Peyer's patch (tissue), 4 donors: ENCODE data around the gene AAR2. TPM values are rescaled to one million over a fixed set of nuclear protein-coding genes. Genes with fewer than 3 reads are reported as not detected.

Source experiments
- DNase-seq, 3 donors: peaks; one replicate each; pipeline ENCODE4 v3.0.0-alpha.2; 2017 to 2019
- H3K27ac ChIP-seq, 4 donors: fragments of 200-600 bp; sonication (generic); one replicate each; pipeline ENCODE4 v1.5.1; 2016 to 2019
- H3K27me3 ChIP-seq, 2 donors: fragments of 200-600 bp; sonication (generic); one replicate each; pipeline ENCODE4 v1.5.1; 2019
- H3K36me3 ChIP-seq, 3 donors: fragments of 200-600 bp; sonication (generic); one replicate each; pipeline ENCODE4 v1.5.1; 2016 to 2019
- H3K4me1 ChIP-seq, 4 donors: fragments of 200-600 bp; sonication (generic); one replicate each; pipeline ENCODE4 v1.5.1; 2016 to 2019
- H3K4me3 ChIP-seq, 4 donors: fragments of 200-600 bp; sonication (generic); 1 replicate in 3 of 4; 2 replicates in 1 of 4; pipeline ENCODE4 v1.5.1; 2016 to 2019; ENCODE audit warnings: mild to moderate bottlenecking in 1 of 4
- H3K9me3 ChIP-seq, 4 donors: fragments of 200-600 bp; sonication (generic); one replicate each; pipeline ENCODE4 v1.5.1; 2016 to 2019; ENCODE audit warnings: mild to moderate bottlenecking in 1 of 4
- POLR2A ChIP-seq, 2 donors: fragments of 450-650 bp; IDR thresholded peaks; one replicate each; pipeline ENCODE4 v1.5.1; 2017; ENCODE audit warnings: antibody characterized with exemption in 2 of 2, mild to moderate bottlenecking in 2 of 2, moderate library complexity in 2 of 2
- total RNA-seq, 4 donors: library from RNA; depleted of rRNA; stranded (reverse); fragments of >200 nt; gene quantifications; one replicate each; pipeline ENCODE4 v1.1.0, GENCODE V29; 2016
- TF ChIP-seq, protein P1 (sequence below), 6 experiments: fragments of 450-650 bp in 4 of 6; fragments of 200-600 bp in 2 of 6; sonication (generic) in 1 of 6; IDR thresholded peaks; one replicate each; pipeline ENCODE4 v1.5.1; 2017 to 2019; ENCODE audit warnings: antibody characterized with exemption in 6 of 6, mild to moderate bottlenecking in 3 of 6, moderate library complexity in 1 of 6

Gene AAR2
- total RNA-seq, 4 donors from 2014 or later = 17.3 to 30.3 (median 29.5) TPM

- DNase-seq = no peak
- peaks cover 0 to 42% (median under 1%) of the 10 kb centered on the region in 3 donors for H3K36me3 ChIP-seq
- peaks cover 0 to 21% (median 3%) of the 10 kb centered on the region in 4 donors for H3K4me1 ChIP-seq
These were observed 3.8 kb downstream of the AAR2 start for GRCh38 chr20:36240076-36240475.

DNA sequence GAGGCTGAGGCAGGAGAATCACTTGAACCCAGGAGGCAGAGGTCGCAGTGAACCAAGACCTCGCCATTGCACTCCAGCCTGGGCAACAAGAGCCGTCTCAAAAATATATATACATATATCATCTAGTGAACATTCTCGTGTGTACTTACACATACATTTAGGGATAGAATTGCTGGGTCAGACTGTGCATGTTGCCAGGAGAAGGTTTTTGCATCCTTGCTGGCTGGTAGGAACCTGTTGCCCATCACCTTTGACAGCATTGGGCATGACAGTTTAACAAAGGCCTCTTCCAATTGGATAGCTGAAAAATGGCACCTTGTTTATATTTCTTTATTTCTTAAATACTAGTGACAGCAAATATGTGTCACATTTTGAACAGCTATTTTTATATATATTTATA lies 5.4 kb downstream of the AAR2 start:
- DNase-seq = no peak
- TF ChIP-seq POLR2A (IDR thresholded peaks at IDR 0.05) = no peak
- TF ChIP-seq, protein P1, sequence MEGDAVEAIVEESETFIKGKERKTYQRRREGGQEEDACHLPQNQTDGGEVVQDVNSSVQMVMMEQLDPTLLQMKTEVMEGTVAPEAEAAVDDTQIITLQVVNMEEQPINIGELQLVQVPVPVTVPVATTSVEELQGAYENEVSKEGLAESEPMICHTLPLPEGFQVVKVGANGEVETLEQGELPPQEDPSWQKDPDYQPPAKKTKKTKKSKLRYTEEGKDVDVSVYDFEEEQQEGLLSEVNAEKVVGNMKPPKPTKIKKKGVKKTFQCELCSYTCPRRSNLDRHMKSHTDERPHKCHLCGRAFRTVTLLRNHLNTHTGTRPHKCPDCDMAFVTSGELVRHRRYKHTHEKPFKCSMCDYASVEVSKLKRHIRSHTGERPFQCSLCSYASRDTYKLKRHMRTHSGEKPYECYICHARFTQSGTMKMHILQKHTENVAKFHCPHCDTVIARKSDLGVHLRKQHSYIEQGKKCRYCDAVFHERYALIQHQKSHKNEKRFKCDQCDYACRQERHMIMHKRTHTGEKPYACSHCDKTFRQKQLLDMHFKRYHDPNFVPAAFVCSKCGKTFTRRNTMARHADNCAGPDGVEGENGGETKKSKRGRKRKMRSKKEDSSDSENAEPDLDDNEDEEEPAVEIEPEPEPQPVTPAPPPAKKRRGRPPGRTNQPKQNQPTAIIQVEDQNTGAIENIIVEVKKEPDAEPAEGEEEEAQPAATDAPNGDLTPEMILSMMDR (IDR thresholded peaks at IDR 0.05) = no peak
- Histone ChIP-seq H3K9me3 (no peaks in the 10 kb centered on the region), H3K4me3 (no peak overlapping the region), H3K27ac (no peak overlapping the region), H3K4me1 (peaks cover 0 to 15% (median 3%) of the 10 kb centered on the region in 4 donors), H3K36me3 (peaks cover 0 to 58% (median 3%) of the 10 kb centered on the region in 3 donors), H3K27me3 (no peaks in the 10 kb centered on the region)

More at GRCh38 chr20:36240076-36240475, 3.8 kb downstream of the AAR2 start:
- Histone ChIP-seq H3K27me3 (no peaks in the 10 kb centered on the region), H3K4me3 (no peak overlapping the region), H3K27ac (no peak overlapping the region), H3K9me3 (no peaks in the 10 kb centered on the region)
- no peak for TF ChIP-seq POLR2A (IDR thresholded peaks at IDR 0.05)
- TF ChIP-seq, protein P1 (IDR thresholded peaks at IDR 0.05) = no peak

DNA sequence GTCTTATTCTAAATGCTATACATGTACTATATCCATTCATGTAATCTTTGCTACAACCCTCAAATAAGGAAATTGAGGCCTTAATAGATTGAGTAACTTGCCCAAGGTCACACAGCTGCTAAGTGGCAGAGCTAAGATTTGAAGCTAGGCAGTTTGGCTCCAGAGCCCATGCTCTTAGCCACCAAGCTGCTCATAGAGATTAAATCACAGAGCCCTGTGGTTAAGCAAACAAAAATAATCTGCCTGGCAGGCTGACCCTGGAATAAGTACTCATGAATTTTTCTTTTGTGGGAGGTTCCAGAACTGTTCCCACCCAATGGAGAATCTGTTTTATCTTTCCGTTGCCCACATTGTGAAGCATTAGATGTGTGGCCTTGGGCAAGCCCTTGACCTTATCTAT lies 7.4 kb downstream of the AAR2 start:
- Histone ChIP-seq H3K4me3 (no peak overlapping the region), H3K9me3 (no peaks in the 10 kb centered on the region), H3K27ac (no peak overlapping the region), H3K27me3 (no peaks in the 10 kb centered on the region), H3K4me1 (no peaks in the 10 kb centered on the region), H3K36me3 (peaks cover 0 to 78% (median 3%) of the 10 kb centered on the region in 3 donors)
- no peak for DNase-seq
- no peak for TF ChIP-seq POLR2A (IDR thresholded peaks at IDR 0.05)
- TF ChIP-seq, protein P1 (IDR thresholded peaks at IDR 0.05) = no peak

DNA sequence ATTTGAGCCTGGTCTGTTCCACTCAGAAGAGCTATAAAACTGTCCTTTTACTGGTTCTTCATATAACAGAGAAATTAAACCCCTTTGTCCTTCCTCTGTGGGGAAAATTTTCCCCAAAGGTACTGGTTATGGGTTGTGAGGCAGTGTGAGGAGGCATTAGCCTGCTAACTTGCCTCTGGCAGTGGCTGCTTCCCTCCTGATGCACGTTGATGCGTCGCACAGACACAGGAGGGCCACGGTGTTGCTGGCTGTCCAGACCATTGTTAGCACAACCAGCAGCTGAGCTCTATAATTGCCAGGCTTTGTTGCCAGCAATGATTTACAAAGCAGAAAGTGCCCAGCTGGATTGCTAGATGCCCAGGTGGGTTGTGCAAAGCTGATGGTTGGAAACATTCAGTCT lies 10.1 kb downstream of the AAR2 start:
- Histone ChIP-seq H3K4me1 (no peaks in the 10 kb centered on the region), H3K27ac (no peak overlapping the region), H3K9me3 (no peaks in the 10 kb centered on the region), H3K4me3 (no peak overlapping the region), H3K27me3 (no peaks in the 10 kb centered on the region), H3K36me3 (peaks cover 0 to 86% (median 3%) of the 10 kb centered on the region in 3 donors)
- no peak for DNase-seq
- TF ChIP-seq POLR2A (IDR thresholded peaks at IDR 0.05) = no peak
- TF ChIP-seq, protein P1 (IDR thresholded peaks at IDR 0.05) = no peak

GRCh38 chr20:36248836-36249235 lies 12.6 kb downstream of the AAR2 start:
- Histone ChIP-seq H3K27me3 (no peaks in the 10 kb centered on the region), H3K4me3 (no peak overlapping the region), H3K27ac (no peak overlapping the region), H3K36me3 (peaks cover 0 to 89% (median 3%) of the 10 kb centered on the region in 3 donors), H3K9me3 (no peaks in the 10 kb centered on the region), H3K4me1 (no peaks in the 10 kb centered on the region)
- TF ChIP-seq, protein P1 (IDR thresholded peaks at IDR 0.05) = no peak
- TF ChIP-seq POLR2A (IDR thresholded peaks at IDR 0.05) = no peak
- DNase-seq = no peak

- no peak for DNase-seq
- Histone ChIP-seq H3K36me3 (peaks cover 0 to 86% (median 3%) of the 10 kb centered on the region in 3 donors), H3K4me1 (no peaks in the 10 kb centered on the region), H3K9me3 (no peaks in the 10 kb centered on the region), H3K27me3 (no peaks in the 10 kb centered on the region), H3K27ac (no peak overlapping the region), H3K4me3 (no peak overlapping the region)
- TF ChIP-seq, protein P1 (IDR thresholded peaks at IDR 0.05) = no peak
- no peak for TF ChIP-seq POLR2A (IDR thresholded peaks at IDR 0.05)
These were observed 13.2 kb downstream of the AAR2 start for GRCh38 chr20:36249450-36249849.
